H7 (cell line): Measurements from ENCODE around the gene IL23A. TPM values are rescaled to one million over a fixed set of nuclear protein-coding genes. Genes with fewer than 3 reads are reported as not detected.
"Not testable (repeated sequence)": the region's sequence is repeated elsewhere in the genome, so short reads cannot be mapped to it uniquely, and the experiment has no call there.

Source experiments
- DNase-seq: peaks from one replicate; pipeline ENCODE4 v3.0.0; 2012
- H3K27me3 ChIP-seq: 2 replicates; pipeline ENCODE4 v1.6.0; 2011; ENCODE audit warnings: mild to moderate bottlenecking, low read length; ENCODE audit not compliant: control insufficient read depth, insufficient read depth
- H3K36me3 ChIP-seq: replicated peaks from 2 replicates; pipeline ENCODE4 v1.5.1; 2011; ENCODE audit warnings: low read length; ENCODE audit not compliant: control insufficient read depth, insufficient read depth
- H3K4me3 ChIP-seq: 2 replicates; pipeline ENCODE4 v1.5.1; 2011; ENCODE audit warnings: low read depth, mild to moderate bottlenecking, control low read depth, low read length, moderate library complexity; ENCODE audit not compliant: insufficient read depth
- total RNA-seq: library from RNA; depleted of rRNA; stranded (reverse); fragments of >200 nt; shearing (Covaris generic); gene quantifications from 2 replicates; pipeline ENCODE4 v1.2.3, GENCODE V29; 2014

Gene IL23A
- total RNA-seq, 1 experiment from 2014 or later = 4.0 TPM

DNA sequence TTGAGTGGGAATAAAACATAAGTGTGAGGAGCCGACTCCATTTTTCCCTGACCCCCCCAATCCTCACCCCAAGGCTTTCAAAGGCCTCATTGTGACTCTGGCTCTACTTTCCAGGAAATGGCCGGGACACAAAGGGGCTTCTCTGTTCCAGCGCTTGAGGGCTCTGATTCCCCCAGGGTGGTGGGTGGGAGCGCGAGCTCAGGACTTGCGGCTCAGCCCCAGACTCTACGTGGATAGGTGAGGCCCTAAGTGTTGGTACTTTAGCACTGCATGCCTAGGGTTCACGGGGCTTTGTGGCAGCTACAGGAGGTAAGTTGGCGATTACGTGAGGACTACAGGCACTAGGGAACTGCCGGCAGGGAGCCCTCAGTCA, 23.4 kb upstream of the IL23A start:
- Histone ChIP-seq H3K36me3 (peaks cover 17% of the 10 kb centered on the region), H3K27me3 (no peaks in the 10 kb centered on the region), H3K4me3 (peak overlapping the region; percentile 99)
- peak; percentile 62 for DNase-seq

DNA sequence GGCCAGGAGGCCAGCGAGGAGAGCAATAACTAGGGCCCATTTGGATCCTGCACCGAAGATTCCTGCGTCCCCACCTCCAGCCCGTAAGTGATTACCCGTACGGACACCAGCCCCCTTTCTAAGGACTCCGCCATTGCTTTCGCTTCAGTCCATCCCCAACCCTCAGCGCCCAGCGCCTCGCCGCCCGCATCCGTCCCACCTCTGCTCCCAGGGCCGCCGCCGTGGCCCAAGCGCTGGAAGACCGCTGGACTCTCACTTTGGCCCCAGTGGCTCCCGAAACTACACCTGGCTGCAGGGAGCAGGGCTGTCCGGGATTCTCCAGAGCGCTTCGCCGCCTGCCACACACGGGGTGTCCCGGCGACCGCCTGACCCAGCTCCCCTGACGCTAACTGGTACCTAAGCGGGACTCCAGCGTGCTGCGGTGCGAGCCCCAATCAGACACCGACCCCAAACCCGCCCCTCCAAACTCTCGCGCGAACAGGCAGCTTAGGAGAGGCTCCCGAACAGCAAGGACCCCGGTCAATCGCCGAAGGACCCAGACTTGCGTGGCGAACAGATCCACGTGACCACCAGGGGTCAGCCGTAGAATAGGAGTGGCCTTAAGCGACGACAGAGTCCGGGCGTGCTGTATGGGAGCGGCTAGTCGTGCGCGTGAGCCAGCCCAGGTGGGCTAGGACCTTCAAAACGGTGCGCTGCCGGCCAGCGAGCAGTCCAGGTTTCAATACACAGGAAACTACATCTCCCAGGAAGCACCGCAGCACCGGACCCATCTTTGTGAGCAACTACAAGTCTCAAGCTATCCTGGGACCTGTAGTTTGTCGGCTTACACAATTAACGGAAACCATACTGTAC, 22.8 kb upstream of the IL23A start, which contains the start of gene CNPY2:
Gene CNPY2, minus strand, starts transcription at position 367 of the 852 bp plus-strand sequence. CDS start 771 bp downstream, outside the sequence.
- Histone ChIP-seq H3K27me3 (no peaks in the 10 kb centered on the region), H3K36me3 (peaks cover 15% of the 10 kb centered on the region), H3K4me3 (peak within 1 kb of the TSS; percentile 99)
- DNase-seq = peak; percentile 97

DNA sequence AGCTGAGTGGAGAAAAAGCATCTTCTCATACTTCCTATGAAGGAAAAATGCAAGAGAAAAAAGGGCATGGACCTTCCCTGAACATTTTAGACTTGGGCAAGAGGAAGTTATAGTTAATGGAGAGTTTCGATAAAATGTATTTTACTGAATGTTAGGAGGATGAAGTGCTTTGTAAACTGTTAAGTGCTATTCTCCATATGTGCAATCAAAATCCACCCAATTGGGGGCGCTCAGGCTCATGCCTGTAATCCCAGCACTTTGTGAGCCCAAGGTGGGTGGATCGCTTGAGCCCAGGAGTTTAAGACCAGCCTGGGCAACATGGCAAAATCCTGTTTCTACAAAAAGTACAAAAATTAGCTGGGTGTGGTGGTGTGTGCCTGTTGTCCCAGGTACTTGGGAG, 21.0 kb upstream of the IL23A start:
- no peaks in the 10 kb centered on the region for H3K27me3 ChIP-seq
- no peak for DNase-seq
- H3K36me3 ChIP-seq = peaks cover 18% of the 10 kb centered on the region
- no peak overlapping the region for H3K4me3 ChIP-seq

DNA sequence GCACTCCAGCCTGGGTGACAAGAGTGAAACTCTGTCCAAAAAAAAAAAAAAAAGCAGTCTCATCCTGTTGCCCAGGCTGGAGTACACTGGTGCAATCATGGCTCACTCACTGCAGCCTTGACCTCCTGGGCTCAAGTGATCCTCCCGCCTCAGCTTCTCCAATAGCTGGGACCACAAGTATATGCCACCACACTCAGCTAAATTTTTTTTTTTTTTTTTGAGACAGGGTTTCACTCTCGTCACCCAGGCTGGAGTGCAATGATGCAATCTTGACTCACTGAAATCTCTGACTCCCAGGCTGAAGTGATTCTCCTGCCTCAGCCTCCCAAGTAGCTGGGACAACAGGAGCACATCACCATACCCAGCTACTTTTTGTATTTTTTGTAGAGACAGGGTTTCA, 17.7 kb upstream of the IL23A start:
- Histone ChIP-seq H3K4me3 (no peak overlapping the region), H3K36me3 (peaks cover 26% of the 10 kb centered on the region), H3K27me3 (no peaks in the 10 kb centered on the region)
- no peak for DNase-seq

DNA sequence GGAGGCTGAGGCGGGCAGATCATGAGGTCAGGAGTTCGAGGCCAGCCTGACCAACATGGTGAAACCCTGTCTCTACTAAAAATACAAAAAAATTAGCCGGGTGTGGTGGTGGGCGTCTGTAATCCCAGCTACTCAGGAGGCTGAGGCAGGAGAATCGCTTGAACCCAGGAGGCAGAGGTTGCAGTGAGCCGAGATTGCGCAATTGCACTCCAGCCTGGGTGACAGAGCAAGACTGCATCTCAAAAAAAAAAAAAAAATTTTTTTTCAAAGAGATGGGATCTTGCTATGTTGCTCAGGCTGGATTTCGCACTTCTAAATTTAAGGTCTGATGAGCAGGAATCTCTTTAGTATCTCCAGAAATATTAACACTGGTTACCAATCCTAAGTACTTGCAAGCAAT, 17.1 kb upstream of the IL23A start:
- peaks cover 28% of the 10 kb centered on the region for H3K36me3 ChIP-seq
- H3K27me3 ChIP-seq, DNase-seq, H3K4me3 ChIP-seq: not testable (repeated sequence)

DNA sequence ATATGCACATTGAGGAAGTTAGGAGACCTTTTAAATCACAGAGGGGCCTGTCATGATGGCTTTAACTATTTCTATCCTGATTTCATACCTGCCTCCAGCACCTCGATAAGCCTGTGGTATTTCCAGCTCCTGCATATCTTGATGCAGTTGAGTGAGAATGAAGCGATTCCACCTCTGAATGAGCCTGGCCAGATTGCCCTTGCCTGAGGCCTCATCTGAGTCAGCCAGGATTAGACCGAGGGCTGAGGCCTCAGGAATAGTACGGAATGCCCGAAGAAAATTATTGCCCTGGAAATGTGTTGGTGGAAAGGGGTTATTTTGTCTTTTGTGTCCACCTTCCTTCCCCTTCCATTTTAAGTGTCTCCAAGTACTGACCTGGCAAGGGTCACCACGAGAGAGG, 14.5 kb upstream of the IL23A start:
- no peak for DNase-seq
- Histone ChIP-seq H3K36me3 (peaks cover 29% of the 10 kb centered on the region), H3K4me3 (no peak overlapping the region), H3K27me3 (no peaks in the 10 kb centered on the region)

DNA sequence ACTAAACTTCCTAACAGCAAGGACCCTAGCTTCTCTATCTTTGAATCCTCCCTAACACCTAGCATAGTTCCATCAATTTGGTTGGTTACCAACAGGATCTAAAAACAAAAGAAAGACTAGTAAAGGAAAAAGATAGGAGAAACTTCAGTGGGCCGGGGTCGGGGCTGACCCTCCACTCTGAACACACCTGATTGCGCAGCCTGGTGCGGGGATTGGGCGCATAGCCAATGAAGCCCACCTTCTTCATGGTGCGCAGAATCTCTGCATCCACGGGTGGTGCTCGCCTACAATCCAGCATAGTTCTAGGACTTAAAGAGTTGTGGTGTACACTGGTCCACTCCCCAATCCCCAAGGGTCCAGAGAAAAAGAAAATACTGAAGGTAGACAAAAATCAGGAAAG, 12.6 kb upstream of the IL23A start:
- peaks cover 23% of the 10 kb centered on the region for H3K36me3 ChIP-seq
- no peak overlapping the region for H3K4me3 ChIP-seq
- DNase-seq = no peak
- no peaks in the 10 kb centered on the region for H3K27me3 ChIP-seq

DNA sequence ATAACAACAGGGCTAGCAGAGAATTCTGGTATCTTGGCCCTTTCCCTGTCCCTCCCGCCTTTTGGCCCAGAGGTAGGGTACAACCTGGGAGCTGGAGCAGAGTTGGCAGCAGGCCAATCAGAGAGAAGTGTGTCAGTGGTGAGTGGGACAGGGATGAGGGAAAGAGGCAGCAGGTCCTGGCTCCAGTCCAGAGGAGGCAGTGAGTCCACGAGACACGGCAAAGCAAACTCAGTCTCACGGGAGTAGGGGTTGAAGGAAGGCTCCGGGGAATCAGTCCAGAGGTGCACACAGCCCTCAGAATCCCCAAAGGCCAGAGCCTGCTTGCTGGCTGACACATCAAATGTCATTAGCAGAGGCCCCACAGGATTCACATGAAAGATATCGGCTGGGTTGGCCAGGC, 12.2 kb upstream of the IL23A start:
- Histone ChIP-seq H3K36me3 (peaks cover 23% of the 10 kb centered on the region), H3K4me3 (no peak overlapping the region), H3K27me3 (no peaks in the 10 kb centered on the region)
- DNase-seq = no peak

DNA sequence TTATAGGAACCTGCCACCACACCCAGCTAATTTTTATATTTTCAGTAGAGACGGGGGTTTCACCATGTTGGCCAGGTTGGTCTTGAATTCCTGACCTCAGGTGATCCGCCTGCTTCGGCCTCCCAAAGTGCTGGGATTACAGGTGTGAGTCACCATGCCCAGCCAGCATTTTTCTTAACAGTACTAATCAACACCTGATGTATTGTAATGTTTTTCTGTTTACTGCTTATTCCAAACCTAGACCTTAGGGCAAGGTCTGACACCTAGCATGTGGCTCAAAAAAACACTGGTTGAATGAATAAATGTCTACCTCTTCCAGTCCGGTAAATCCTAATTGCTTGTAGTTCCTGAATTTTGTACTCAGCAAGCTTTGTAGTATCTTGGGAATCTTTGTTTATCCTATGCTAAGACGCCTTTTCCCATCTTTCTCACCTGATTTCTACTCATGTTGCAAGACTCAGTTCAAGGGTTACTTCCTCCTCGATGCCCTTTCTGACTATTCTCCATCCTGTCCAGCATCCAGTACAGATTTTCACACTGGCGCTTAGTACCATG, 7.7 kb upstream of the IL23A start:
- Histone ChIP-seq H3K27me3 (no peaks in the 10 kb centered on the region), H3K36me3 (peaks cover 5% of the 10 kb centered on the region), H3K4me3 (no peak overlapping the region)
- DNase-seq = no peak

DNA sequence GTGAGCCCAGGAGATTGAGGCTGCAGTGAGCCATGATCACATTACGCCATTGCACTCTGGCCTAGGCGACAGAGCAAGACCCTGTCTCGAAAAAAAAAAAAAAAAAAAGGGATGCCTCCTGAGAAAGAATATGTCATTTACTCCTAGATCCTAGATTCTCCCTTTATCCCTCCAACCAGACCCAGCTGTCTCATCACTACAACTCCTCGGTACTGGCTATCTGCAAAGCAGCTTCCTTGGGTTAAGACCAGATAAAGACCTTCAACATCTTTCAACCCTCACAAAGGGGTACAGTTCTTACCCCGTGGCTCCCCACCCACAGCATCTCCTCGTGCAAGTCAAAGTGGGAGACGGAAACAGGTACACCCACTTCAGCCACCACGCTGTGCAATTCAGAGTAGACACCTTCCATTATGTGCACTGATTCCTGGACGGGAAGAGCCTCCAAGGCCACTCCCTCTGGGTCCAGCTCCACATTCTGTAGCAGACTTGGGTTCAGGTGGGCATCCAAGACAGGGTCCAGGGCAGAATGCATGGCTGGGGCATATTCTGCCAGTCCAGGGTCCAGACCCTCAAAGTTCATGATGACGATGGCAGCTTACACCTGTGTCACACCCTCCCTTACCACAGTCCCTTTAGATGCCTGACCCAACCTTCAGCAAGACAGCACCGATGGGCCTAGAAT, 6.0 kb upstream of the IL23A start:
- H3K36me3 ChIP-seq = peaks cover 3% of the 10 kb centered on the region

DNA sequence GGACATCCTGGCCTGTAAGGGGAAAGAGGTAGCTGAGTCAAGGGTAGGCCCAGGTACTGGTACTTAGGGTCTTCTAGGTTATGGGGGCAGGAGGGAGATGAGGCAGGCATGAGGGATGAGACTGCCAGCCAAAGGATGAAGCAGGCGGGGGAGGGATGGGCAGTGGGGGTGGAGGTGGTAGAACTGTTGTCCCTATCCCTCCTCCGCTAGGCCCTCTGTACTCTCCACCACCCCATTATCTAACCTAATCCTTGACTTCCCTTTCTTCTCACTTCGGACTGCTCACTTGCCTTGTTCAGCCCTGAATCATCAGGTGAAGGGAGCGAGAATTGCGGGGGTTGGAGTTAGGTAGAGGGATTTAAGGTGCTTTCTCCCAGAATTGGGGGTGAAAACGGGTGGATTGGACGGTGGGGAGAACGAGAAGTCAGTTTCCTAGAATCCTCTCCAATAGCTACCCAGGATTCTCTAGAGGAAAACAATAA, 5.4 kb upstream of the IL23A start:
- Histone ChIP-seq H3K36me3 (no peaks in the 10 kb centered on the region), H3K27me3 (no peaks in the 10 kb centered on the region), H3K4me3 (peak overlapping the region; percentile 62)
- DNase-seq = peak; percentile 61

More for the DNA sequence above, 6.0 kb upstream of the IL23A start:
- Histone ChIP-seq H3K4me3 (peak overlapping the region; percentile 62), H3K27me3 (no peaks in the 10 kb centered on the region)
- DNase-seq = no peak

DNA sequence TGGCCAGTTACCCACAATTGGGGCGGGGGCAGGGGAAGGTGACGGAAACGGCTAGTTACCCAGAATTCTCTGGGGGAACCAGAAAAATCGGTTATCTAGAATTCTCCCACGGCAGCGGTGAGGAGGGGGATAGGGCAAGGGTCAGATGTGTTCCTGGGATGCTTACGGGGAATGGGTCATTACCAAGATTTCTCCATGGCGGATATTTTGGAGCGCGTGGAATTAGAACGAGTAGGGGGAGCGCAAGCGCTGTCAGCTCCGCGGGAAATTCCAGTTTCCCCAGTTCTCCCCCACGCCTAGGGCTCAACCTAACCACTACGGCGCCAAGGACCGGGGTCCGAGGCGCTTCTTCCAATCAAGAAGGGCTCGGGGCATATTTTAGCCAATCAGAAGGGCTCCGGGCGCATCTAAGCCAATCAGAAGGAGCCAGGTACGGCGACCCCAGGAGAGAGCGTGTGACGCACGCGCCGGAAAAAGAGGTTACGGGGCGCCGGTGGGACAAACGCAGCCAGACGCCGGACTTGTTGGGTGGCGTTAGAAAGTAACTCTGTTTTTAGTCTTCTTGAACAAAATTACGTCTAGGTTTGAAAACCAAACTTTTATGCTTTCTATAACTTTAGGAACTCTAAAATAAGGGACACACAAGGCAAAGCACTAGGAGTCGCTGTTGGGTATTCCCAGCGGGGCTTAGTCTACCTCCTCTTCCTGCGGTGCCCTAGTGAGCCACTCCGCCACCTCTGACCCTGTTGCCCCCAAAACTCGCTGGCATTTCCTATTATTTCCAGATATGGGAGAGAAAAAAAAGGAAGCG, 4.8 kb upstream of the IL23A start, which contains the start of gene PAN2:
Gene PAN2, minus strand, starts transcription at position 322 of the 811 bp plus-strand sequence. CDS start 906 bp downstream, outside the sequence.
- no peaks in the 10 kb centered on the region for H3K36me3 ChIP-seq

DNA sequence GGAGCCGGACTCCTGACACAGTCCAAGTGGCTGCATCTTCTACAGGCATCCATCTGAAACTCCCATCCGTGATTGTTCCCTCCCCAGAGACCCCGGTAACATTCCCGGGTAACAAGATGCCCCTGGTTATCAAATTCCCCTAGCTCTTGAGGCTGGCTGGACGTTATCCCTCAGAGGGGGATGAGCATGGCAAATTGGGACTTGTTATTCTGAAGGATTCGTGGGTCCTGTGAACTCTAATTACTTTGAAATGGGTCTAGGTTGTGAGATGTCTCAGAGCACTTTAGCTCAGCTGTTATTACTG, 4.2 kb upstream of the IL23A start:
- no peaks in the 10 kb centered on the region for H3K27me3 ChIP-seq
- no peaks in the 10 kb centered on the region for H3K36me3 ChIP-seq
- no peak for DNase-seq
- peak overlapping the region; percentile 60 for H3K4me3 ChIP-seq

More for the DNA sequence above, 4.8 kb upstream of the IL23A start, which contains the start of gene PAN2:
- DNase-seq = peak; percentile 96
- Histone ChIP-seq H3K27me3 (no peaks in the 10 kb centered on the region), H3K4me3 (peak within 1 kb of the TSS; percentile 62)

DNA sequence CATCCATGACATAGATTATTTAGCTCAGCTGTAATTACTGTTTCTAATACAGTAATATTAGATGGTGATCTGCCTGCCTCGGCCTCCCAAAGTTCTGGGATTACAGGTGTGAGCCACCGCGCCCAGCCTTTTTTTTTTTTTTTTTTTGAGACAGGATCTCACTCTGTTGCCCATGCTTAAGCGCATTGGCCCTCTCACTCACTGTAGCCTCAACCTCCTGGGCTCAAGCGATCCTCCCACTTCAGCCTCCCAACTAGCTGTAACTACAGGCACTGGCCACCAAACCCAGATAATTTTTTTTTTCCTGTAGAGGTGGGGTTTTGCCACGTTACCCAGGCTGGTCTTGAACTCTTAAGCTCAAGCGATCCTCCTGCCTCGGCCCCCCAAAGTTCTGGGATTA, 3.2 kb upstream of the IL23A start:
- not testable (repeated sequence) for H3K4me3 ChIP-seq, H3K27me3 ChIP-seq, DNase-seq

More for the DNA sequence above, 3.2 kb upstream of the IL23A start:
- H3K36me3 ChIP-seq = not testable (repeated sequence)
